HG02571 (cell line): ENCODE data around the gene TOMM5.

Experiments used
- ATAC-seq: cut with Tn5 transposase; IDR thresholded peaks from one replicate; pipeline ENCODE4 v1.9.1; 2021; ENCODE audit warnings: mild to moderate bottlenecking, moderate library complexity; ENCODE audit not compliant: unreplicated experiment

Gene TOMM5

GRCh38 chr9:37592108-37592951, at the start of gene TOMM5:
Gene TOMM5, minus strand, starts transcription at chr9:37592597. Its CDS starts 65 bp downstream, at chr9:37592532.
- ATAC-seq: peak; percentile 89

GRCh38 chr9:37641331-37641730, 48.9 kb upstream of the TOMM5 start:
- no peak for ATAC-seq

- ATAC-seq: no peak
Measured at GRCh38 chr9:37640246-37640645, 47.8 kb upstream of the TOMM5 start.

GRCh38 chr9:37639841-37640240, 47.4 kb upstream of the TOMM5 start:
- ATAC-seq: no peak

GRCh38 chr9:37639109-37639762, 46.8 kb upstream of the TOMM5 start:
- no peak for ATAC-seq

GRCh38 chr9:37636511-37637448, 44.4 kb upstream of the TOMM5 start:
- ATAC-seq: no peak

GRCh38 chr9:37635808-37636207, 43.4 kb upstream of the TOMM5 start:
- ATAC-seq: no peak

- no peak for ATAC-seq
Measured at GRCh38 chr9:37632479-37632878, 40.1 kb upstream of the TOMM5 start.

GRCh38 chr9:37626708-37627292, 34.4 kb upstream of the TOMM5 start:
- ATAC-seq: no peak

GRCh38 chr9:37625758-37626147, 33.4 kb upstream of the TOMM5 start:
- ATAC-seq: no peak

- ATAC-seq: no peak
Measured at GRCh38 chr9:37625036-37625757, 32.8 kb upstream of the TOMM5 start.

GRCh38 chr9:37624073-37624472, 31.7 kb upstream of the TOMM5 start:
- no peak for ATAC-seq

GRCh38 chr9:37623267-37623666, 30.9 kb upstream of the TOMM5 start:
- ATAC-seq: no peak

GRCh38 chr9:37622462-37622861, 30.1 kb upstream of the TOMM5 start:
- no peak for ATAC-seq

GRCh38 chr9:37621273-37622121, 29.1 kb upstream of the TOMM5 start:
- ATAC-seq: no peak

GRCh38 chr9:37620396-37620795, 28.0 kb upstream of the TOMM5 start:
- no peak for ATAC-seq

GRCh38 chr9:37619806-37620205, 27.4 kb upstream of the TOMM5 start:
- no peak for ATAC-seq

GRCh38 chr9:37618817-37619216, 26.4 kb upstream of the TOMM5 start:
- no peak for ATAC-seq

GRCh38 chr9:37617832-37618231, 25.4 kb upstream of the TOMM5 start:
- no peak for ATAC-seq
